H9 (cell line): ENCODE results near the gene DYNLT2B. TPM values are rescaled to one million over a fixed set of nuclear protein-coding genes. Genes with fewer than 3 reads are reported as not detected.
"Not testable (repeated sequence)": the region's sequence is repeated elsewhere in the genome, so short reads cannot be mapped to it uniquely, and the experiment has no call there.

Experiments
- DNase-seq: peaks from one replicate; pipeline ENCODE4 v3.0.0-alpha.2; 2017
- H2AFZ ChIP-seq: one replicate; pipeline ENCODE4 v1.6.1; 2013; ENCODE audit warnings: mild to moderate bottlenecking, low read length, control low read depth, moderate library complexity
- H2AK5ac ChIP-seq: 2 replicates; pipeline ENCODE4 v1.6.1; 2013; ENCODE audit warnings: low read length, control low read depth, mixed read lengths; ENCODE audit not compliant: insufficient read length
- H2BK120ac ChIP-seq: one replicate; pipeline ENCODE4 v1.6.1; 2013; ENCODE audit warnings: low read depth, mild to moderate bottlenecking, low read length, control low read depth, inconsistent platforms; ENCODE audit not compliant: poor library complexity, severe bottlenecking
- H2BK12ac ChIP-seq: 2 replicates; pipeline ENCODE4 v1.6.1; 2013; ENCODE audit warnings: low read length, control low read depth, mixed read lengths, low read depth; ENCODE audit not compliant: insufficient read length
- H2BK15ac ChIP-seq: 2 replicates; pipeline ENCODE4 v1.6.1; 2013; ENCODE audit warnings: low read depth, low read length, control low read depth
- H2BK20ac ChIP-seq: one replicate; pipeline ENCODE4 v1.6.1; 2013; ENCODE audit warnings: low read depth, mild to moderate bottlenecking, low read length, control low read depth, inconsistent platforms; ENCODE audit not compliant: poor library complexity, severe bottlenecking
- H2BK5ac ChIP-seq: 2 replicates; pipeline ENCODE4 v1.6.1; 2013; ENCODE audit warnings: low read length, control low read depth, mixed read lengths; ENCODE audit not compliant: insufficient read length
- H3K14ac ChIP-seq: 2 replicates; pipeline ENCODE4 v1.6.1; 2013; ENCODE audit warnings: low read length, control low read depth; ENCODE audit not compliant: insufficient read depth
- H3K18ac ChIP-seq: 2 replicates; pipeline ENCODE4 v1.6.1; 2013; ENCODE audit warnings: low read depth, mild to moderate bottlenecking, mixed read lengths, low read length, control low read depth; ENCODE audit not compliant: insufficient read length
- H3K23ac ChIP-seq: 2 replicates; pipeline ENCODE4 v1.6.1; 2013; ENCODE audit warnings: low read length, control low read depth, mixed read lengths, low read depth; ENCODE audit not compliant: insufficient read length
- H3K23me2 ChIP-seq: 2 replicates; pipeline ENCODE4 v1.6.1; 2013; ENCODE audit warnings: low read depth, mild to moderate bottlenecking, mixed read lengths, low read length, control low read depth; ENCODE audit not compliant: insufficient read length, poor library complexity, severe bottlenecking
- H3K27ac ChIP-seq: 2 replicates; pipeline ENCODE4 v1.5.1; 2013; ENCODE audit warnings: low read length, control low read depth, mixed read lengths, low read depth; ENCODE audit not compliant: insufficient read length
- H3K27me3 ChIP-seq: 2 replicates; pipeline ENCODE4 v1.6.1; 2013; ENCODE audit warnings: low read length, control low read depth, inconsistent platforms; ENCODE audit not compliant: insufficient read depth
- H3K4ac ChIP-seq: 2 replicates; pipeline ENCODE4 v1.6.1; 2013; ENCODE audit warnings: low read depth, mild to moderate bottlenecking, control low read depth, inconsistent platforms, low read length, moderate library complexity
- H3K4me1 ChIP-seq: 2 replicates; pipeline ENCODE4 v1.6.1; 2013; ENCODE audit warnings: low read length, control low read depth, inconsistent platforms; ENCODE audit not compliant: insufficient read depth
- H3K4me2 ChIP-seq: 2 replicates; pipeline ENCODE4 v1.6.1; 2013; ENCODE audit warnings: low read length, control low read depth, mixed read lengths; ENCODE audit not compliant: insufficient read length, insufficient read depth
- H3K56ac ChIP-seq: 2 replicates; pipeline ENCODE4 v1.6.1; 2013; ENCODE audit warnings: low read depth, mild to moderate bottlenecking, mixed read lengths, low read length, control low read depth; ENCODE audit not compliant: insufficient read length
- H3K79me1 ChIP-seq: 2 replicates; pipeline ENCODE4 v1.6.1; 2013; ENCODE audit warnings: low read depth, mild to moderate bottlenecking, moderate library complexity, low read length, control low read depth, inconsistent platforms; ENCODE audit not compliant: insufficient read depth, poor library complexity, severe bottlenecking
- H3K79me2 ChIP-seq: 2 replicates; pipeline ENCODE4 v1.6.1; 2013; ENCODE audit warnings: low read length, control low read depth, inconsistent platforms; ENCODE audit not compliant: insufficient read depth
- H3K9ac ChIP-seq: 2 replicates; pipeline ENCODE4 v1.6.1; 2013; ENCODE audit warnings: low read length, control low read depth, mixed read lengths; ENCODE audit not compliant: insufficient read length; ENCODE audit errors: extremely low read depth
- H3K9me3 ChIP-seq: one replicate; pipeline ENCODE4 v1.6.1; 2013; ENCODE audit warnings: low read depth, low read length, inconsistent platforms; ENCODE audit not compliant: control insufficient read depth
- H3T11ph ChIP-seq: one replicate; pipeline ENCODE4 v1.6.1; 2013; ENCODE audit warnings: mild to moderate bottlenecking, low read length, control low read depth, inconsistent platforms
- H4K20me1 ChIP-seq: one replicate; pipeline ENCODE4 v1.6.1; 2013; ENCODE audit not compliant: control insufficient read depth, insufficient read length, insufficient read depth
- H4K5ac ChIP-seq: 2 replicates; pipeline ENCODE4 v1.6.1; 2013; ENCODE audit warnings: low read depth, mild to moderate bottlenecking, mixed read lengths, low read length, control low read depth; ENCODE audit not compliant: insufficient read length
- H4K8ac ChIP-seq: replicated peaks from 2 replicates; pipeline ENCODE4 v1.6.1; 2013; ENCODE audit warnings: low read length, control low read depth, mixed read lengths, low read depth; ENCODE audit not compliant: insufficient read length
- H4K91ac ChIP-seq: 2 replicates; pipeline ENCODE4 v1.6.1; 2013; ENCODE audit warnings: low read depth, mild to moderate bottlenecking, moderate library complexity, mixed read lengths, low read length, control low read depth; ENCODE audit not compliant: insufficient read length
- H3K27ac Mint-ChIP-seq, 3 experiments: 2 replicates in 2 of 3; 3 replicates in 1 of 3; pipeline ENCODE4 v1.8.0; 2020 to 2021; ENCODE audit warnings: mixed read lengths in 3 of 3, mild to moderate bottlenecking in 1 of 3, moderate library complexity in 1 of 3
- H3K27me3 Mint-ChIP-seq: 2 replicates; pipeline ENCODE4 v1.8.0; 2021; ENCODE audit warnings: low read depth, mild to moderate bottlenecking, moderate library complexity, mixed read lengths
- H3K36me3 Mint-ChIP-seq, 3 experiments: 2 replicates in 2 of 3; 3 replicates in 1 of 3; pipeline ENCODE4 v1.8.0; 2020 to 2021; ENCODE audit warnings: low read depth in 3 of 3, mixed read lengths in 3 of 3; ENCODE audit not compliant: insufficient read depth in 1 of 3
- H3K4me1 Mint-ChIP-seq, 2 experiments: 2 replicates each; pipeline ENCODE4 v1.8.0; 2020; ENCODE audit warnings: mixed read lengths in 2 of 2
- H3K4me3 Mint-ChIP-seq, 2 experiments: 2 replicates in 1 of 2; 3 replicates in 1 of 2; pipeline ENCODE4 v1.8.0; 2020 to 2021; ENCODE audit warnings: mild to moderate bottlenecking in 2 of 2, mixed read lengths in 2 of 2, moderate library complexity in 1 of 2
- H3K9me3 Mint-ChIP-seq, 2 experiments: 2 replicates in 1 of 2; 3 replicates in 1 of 2; pipeline ENCODE4 v1.8.0; 2020; ENCODE audit warnings: mild to moderate bottlenecking in 2 of 2, mixed read lengths in 2 of 2, moderate library complexity in 1 of 2
- CTCF ChIP-seq: fragments of 200-600 bp; sonication (generic); conservative IDR thresholded peaks from 3 replicates; pipeline ENCODE4 v1.8.0; 2021; ENCODE audit warnings: antibody characterized with exemption, mild to moderate bottlenecking
- WGBS: extraction: QIAGEN DNeasy Blood & Tissue Kit; methylation state at CpG from one replicate; pipeline ENCODE4 v1.1.7; 2013; ENCODE audit warnings: missing lambda C conversion rate, low lambda C conversion rate, mixed read lengths; ENCODE audit not compliant: insufficient read length; ENCODE audit errors: extremely low coverage; 5-methylcytosine and 5-hydroxymethylcytosine counted together
- total RNA-seq: library from RNA; stranded (reverse); gene quantifications from 2 replicates; pipeline ENCODE4 v1.2.1, GENCODE V29; 2021

The DYNLT2B gene
- total RNA-seq, 1 experiment from 2014 or later = 12.4 TPM

GRCh38 chr3:196246612-196247308, 71.3 kb downstream of the DYNLT2B start:
- Histone ChIP-seq H3K14ac (no peak overlapping the region), H4K91ac (no peak overlapping the region), H2BK12ac (no peak overlapping the region), H4K5ac (no peak overlapping the region), H3K23ac (no peak overlapping the region), H2AK5ac (no peak overlapping the region), H2AFZ (no peak overlapping the region), H3K79me2 (no peaks in the 10 kb centered on the region), H3K4me1 (no peaks in the 10 kb centered on the region), H4K8ac (no peak overlapping the region), H3T11ph (no peak overlapping the region), H3K23me2 (no peaks in the 10 kb centered on the region), H2BK120ac (no peak overlapping the region), H3K9ac (no peak overlapping the region), H3K27me3 (no peaks in the 10 kb centered on the region), H3K4ac (no peak overlapping the region), H3K27ac (no peak overlapping the region), H3K18ac (no peak overlapping the region), H4K20me1 (no peaks in the 10 kb centered on the region), H3K56ac (no peak overlapping the region), H3K4me2 (no peak overlapping the region), H3K79me1 (no peaks in the 10 kb centered on the region), H3K9me3 (no peaks in the 10 kb centered on the region), H2BK20ac (no peak overlapping the region), H2BK5ac (no peak overlapping the region), H2BK15ac (no peak overlapping the region)
- H3K4me3 Mint-ChIP-seq = no peak overlapping the region
- no peak for TF ChIP-seq CTCF
- H3K36me3 Mint-ChIP-seq = peaks cover 23 to 46% (median 29%) of the 10 kb centered on the region in 3 experiments
- DNase-seq = no peak
- WGBS = no CpG with 5 or more reads among the region's 13 CpGs
- H3K4me1 Mint-ChIP-seq = no peaks in the 10 kb centered on the region
- peaks cover 3 to 5% of the 10 kb centered on the region in 2 experiments; a peak in 2 of 5 replicates for H3K9me3 Mint-ChIP-seq
- no peaks in the 10 kb centered on the region for H3K27me3 Mint-ChIP-seq
- H3K27ac Mint-ChIP-seq = no peak overlapping the region

GRCh38 chr3:196244166-196244565, 73.9 kb downstream of the DYNLT2B start:
- H2AFZ ChIP-seq, H3K79me1 ChIP-seq, H3K27me3 ChIP-seq, H3K18ac ChIP-seq, H3K4ac ChIP-seq, DNase-seq, H3K4me2 ChIP-seq, H3K23me2 ChIP-seq, H3K4me1 ChIP-seq, H3K9me3 ChIP-seq, H3K4me1 Mint-ChIP-seq, H3K14ac ChIP-seq, H2BK15ac ChIP-seq, H4K20me1 ChIP-seq, H3K27ac Mint-ChIP-seq, H3K9ac ChIP-seq, H2BK5ac ChIP-seq, H2BK120ac ChIP-seq, H4K91ac ChIP-seq, H4K5ac ChIP-seq, H3T11ph ChIP-seq, H3K27ac ChIP-seq, H3K27me3 Mint-ChIP-seq, H2BK12ac ChIP-seq, H2AK5ac ChIP-seq, H4K8ac ChIP-seq, H3K56ac ChIP-seq, H3K23ac ChIP-seq, H3K79me2 ChIP-seq, H3K4me3 Mint-ChIP-seq, H3K9me3 Mint-ChIP-seq, H2BK20ac ChIP-seq: not testable (repeated sequence)
- no CpG with 5 or more reads among the region's 34 CpGs for WGBS
- H3K36me3 Mint-ChIP-seq = peaks cover 28 to 56% (median 30%) of the 10 kb centered on the region in 3 experiments
